Osteoblast (primary cell): ENCODE measurements around the gene CD44. TPM values are rescaled to one million over a fixed set of nuclear protein-coding genes. Genes with fewer than 3 reads are reported as not detected.
A peak's percentile ranks its signal among the peaks of the same experiment; 100 is the strongest.

ENCODE experiments used
- DNase-seq: peaks from one replicate; pipeline ENCODE4 v3.0.0; 2011; ENCODE audit warnings: low spot score, mixed read lengths; ENCODE audit not compliant: insufficient read length; ENCODE audit errors: missing footprints
- H2AFZ ChIP-seq: 2 replicates; pipeline ENCODE4 v1.6.0; 2011; ENCODE audit warnings: mild to moderate bottlenecking, low read length
- H3K27ac ChIP-seq: 2 replicates; pipeline ENCODE4 v1.5.1; 2011; ENCODE audit warnings: mild to moderate bottlenecking, low read depth, low read length, moderate library complexity
- H3K27me3 ChIP-seq: 2 replicates; pipeline ENCODE4 v1.6.0; 2012; ENCODE audit warnings: mild to moderate bottlenecking, control low read depth, inconsistent platforms, low read length, moderate library complexity; ENCODE audit not compliant: insufficient read depth
- H3K36me3 ChIP-seq: 2 replicates; pipeline ENCODE4 v1.5.1; 2011; ENCODE audit warnings: mild to moderate bottlenecking, low read length, control low read depth, moderate library complexity; ENCODE audit not compliant: insufficient read depth
- H3K4me1 ChIP-seq: 2 replicates; pipeline ENCODE4 v1.5.1; 2011; ENCODE audit warnings: mild to moderate bottlenecking, low read length, control low read depth, moderate library complexity; ENCODE audit not compliant: insufficient read depth
- H3K4me2 ChIP-seq: 2 replicates; pipeline ENCODE4 v1.6.0; 2011; ENCODE audit warnings: mild to moderate bottlenecking, low read length; ENCODE audit not compliant: insufficient read depth
- H3K4me3 ChIP-seq: fragments of 200-600 bp; sonication (generic); 3 replicates; pipeline ENCODE4 v1.5.1; 2012; ENCODE audit warnings: mild to moderate bottlenecking, low read length, inconsistent platforms; ENCODE audit not compliant: insufficient read depth
- H3K79me2 ChIP-seq: 2 replicates; pipeline ENCODE4 v1.6.0; 2012; ENCODE audit warnings: mild to moderate bottlenecking, low read length, control low read depth, inconsistent platforms; ENCODE audit not compliant: insufficient read depth
- H3K9me3 ChIP-seq: 2 replicates; pipeline ENCODE4 v1.5.1; 2011; ENCODE audit warnings: low read depth, low read length, control low read depth
- H4K20me1 ChIP-seq: 2 replicates; pipeline ENCODE4 v1.6.0; 2012; ENCODE audit warnings: mild to moderate bottlenecking, low read length, control low read depth; ENCODE audit not compliant: insufficient read depth
- total RNA-seq: library from RNA; depleted of rRNA; stranded (reverse); fragments of >200 nt; gene quantifications from 2 replicates; pipeline ENCODE4 v1.2.3, GENCODE V29; 2012
- TF ChIP-seq, protein P1 (sequence below): IDR thresholded peaks from 2 replicates; pipeline ENCODE4 v1.5.1; 2011; ENCODE audit warnings: mild to moderate bottlenecking, low read depth, low read length, moderate library complexity; ENCODE audit errors: extremely low read depth

Gene CD44
- total RNA-seq, 1 donor, result 238 TPM

DNA sequence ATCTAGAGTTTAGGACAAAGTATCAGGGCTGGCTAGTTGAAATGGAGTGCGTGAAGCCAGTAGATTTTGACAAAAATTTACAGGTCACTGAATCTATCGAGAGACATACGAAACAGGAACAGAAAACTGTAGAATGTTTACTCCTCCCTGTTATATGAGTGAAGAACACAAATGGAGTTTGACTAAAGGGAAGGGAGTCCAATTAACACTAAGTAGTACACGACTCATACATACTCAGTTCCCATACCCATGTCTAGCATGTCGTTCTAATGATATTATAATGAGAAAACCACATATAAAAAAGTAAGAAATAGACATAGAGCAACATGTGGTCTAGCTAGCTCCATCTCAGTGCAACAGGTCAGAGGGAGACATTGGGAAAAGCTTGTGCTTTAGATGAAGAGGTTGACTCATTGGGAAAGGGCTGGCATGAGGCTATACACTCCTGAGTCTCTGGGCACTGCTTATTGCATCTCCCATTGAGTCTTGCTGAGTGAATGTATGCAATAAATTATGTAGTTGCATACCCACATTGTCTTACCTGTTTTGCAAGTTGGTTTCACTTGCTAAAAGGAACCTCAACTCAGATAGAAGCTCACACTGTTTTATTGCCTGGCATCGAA is 43.5 kb downstream of the CD44 start:
- H3K9me3 ChIP-seq, result no peaks in the 10 kb centered on the region
- H2AFZ ChIP-seq, result no peak overlapping the region
- peaks cover 83% of the 10 kb centered on the region for H3K79me2 ChIP-seq
- TF ChIP-seq, protein P1, sequence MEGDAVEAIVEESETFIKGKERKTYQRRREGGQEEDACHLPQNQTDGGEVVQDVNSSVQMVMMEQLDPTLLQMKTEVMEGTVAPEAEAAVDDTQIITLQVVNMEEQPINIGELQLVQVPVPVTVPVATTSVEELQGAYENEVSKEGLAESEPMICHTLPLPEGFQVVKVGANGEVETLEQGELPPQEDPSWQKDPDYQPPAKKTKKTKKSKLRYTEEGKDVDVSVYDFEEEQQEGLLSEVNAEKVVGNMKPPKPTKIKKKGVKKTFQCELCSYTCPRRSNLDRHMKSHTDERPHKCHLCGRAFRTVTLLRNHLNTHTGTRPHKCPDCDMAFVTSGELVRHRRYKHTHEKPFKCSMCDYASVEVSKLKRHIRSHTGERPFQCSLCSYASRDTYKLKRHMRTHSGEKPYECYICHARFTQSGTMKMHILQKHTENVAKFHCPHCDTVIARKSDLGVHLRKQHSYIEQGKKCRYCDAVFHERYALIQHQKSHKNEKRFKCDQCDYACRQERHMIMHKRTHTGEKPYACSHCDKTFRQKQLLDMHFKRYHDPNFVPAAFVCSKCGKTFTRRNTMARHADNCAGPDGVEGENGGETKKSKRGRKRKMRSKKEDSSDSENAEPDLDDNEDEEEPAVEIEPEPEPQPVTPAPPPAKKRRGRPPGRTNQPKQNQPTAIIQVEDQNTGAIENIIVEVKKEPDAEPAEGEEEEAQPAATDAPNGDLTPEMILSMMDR, result no peak
- H4K20me1 ChIP-seq, result peaks cover 10% of the 10 kb centered on the region
- no peak overlapping the region for H3K4me3 ChIP-seq
- DNase-seq, result no peak
- H3K27ac ChIP-seq, result peak overlapping the region; percentile 44
- H3K4me2 ChIP-seq, result no peak overlapping the region
- peaks cover 82% of the 10 kb centered on the region for H3K36me3 ChIP-seq
- H3K4me1 ChIP-seq, result peaks cover 49% of the 10 kb centered on the region
- no peaks in the 10 kb centered on the region for H3K27me3 ChIP-seq

DNA sequence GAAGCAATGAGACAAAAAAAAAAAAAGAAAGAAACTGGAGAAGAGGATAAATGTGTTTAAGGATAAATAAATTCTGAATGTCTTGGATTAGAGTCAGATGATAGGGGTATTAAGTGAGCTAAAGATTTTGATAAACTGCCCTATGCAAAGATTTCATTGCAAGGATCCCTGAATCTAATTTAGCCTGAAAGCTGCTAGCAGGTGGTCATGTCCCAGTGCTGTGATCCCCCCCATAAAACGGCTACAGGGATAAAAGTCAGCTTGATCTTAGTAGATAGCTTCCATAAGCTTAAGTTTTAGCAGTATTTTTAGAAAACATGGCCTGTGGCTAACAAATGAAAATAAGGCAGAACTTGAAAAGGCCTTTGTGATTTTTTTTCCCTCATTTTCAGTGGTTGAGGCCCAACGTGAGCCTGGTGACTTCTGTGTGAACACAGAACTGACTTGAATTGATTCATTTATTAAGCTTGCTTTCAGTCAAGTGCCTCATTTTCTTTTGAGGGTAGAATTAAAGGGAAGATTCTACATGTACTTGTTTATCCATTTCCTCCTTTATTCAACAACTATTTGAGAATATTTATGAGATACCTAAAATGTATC is 44.5 kb downstream of the CD44 start:
- no peaks in the 10 kb centered on the region for H3K27me3 ChIP-seq
- TF ChIP-seq, protein P1, result no peak
- DNase-seq, result no peak
- H4K20me1 ChIP-seq, result peaks cover 10% of the 10 kb centered on the region
- no peak overlapping the region for H3K4me2 ChIP-seq
- no peaks in the 10 kb centered on the region for H3K9me3 ChIP-seq
- H3K79me2 ChIP-seq, result peaks cover 82% of the 10 kb centered on the region
- H3K36me3 ChIP-seq, result peaks cover 82% of the 10 kb centered on the region
- H3K27ac ChIP-seq, result peak overlapping the region; percentile 44
- no peak overlapping the region for H2AFZ ChIP-seq
- H3K4me1 ChIP-seq, result peaks cover 39% of the 10 kb centered on the region
- H3K4me3 ChIP-seq, result no peak overlapping the region

DNA sequence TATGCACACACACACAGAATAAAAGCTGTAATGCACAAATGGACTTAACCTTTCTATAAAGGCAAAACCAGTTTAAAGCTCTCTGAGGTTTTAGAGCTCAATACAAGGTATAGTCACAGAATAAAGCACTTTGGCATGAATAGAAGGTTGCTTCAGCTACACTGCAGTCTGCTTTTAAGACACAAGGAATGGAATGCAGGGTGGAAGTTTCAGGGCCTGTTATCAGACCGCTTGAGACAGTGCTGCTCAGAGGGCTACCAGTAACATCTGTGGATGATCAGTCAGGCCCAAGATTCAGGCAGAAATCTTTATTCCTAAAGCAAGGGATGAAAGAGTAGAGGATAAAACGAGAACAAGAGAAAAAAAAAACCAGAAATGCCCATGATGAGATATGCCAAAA is 46.7 kb downstream of the CD44 start:
- Histone ChIP-seq H3K4me3 (no peak overlapping the region), H3K27ac (peak overlapping the region; percentile 45), H3K4me1 (peaks cover 18% of the 10 kb centered on the region), H2AFZ (no peak overlapping the region), H3K4me2 (no peak overlapping the region), H3K36me3 (peaks cover 86% of the 10 kb centered on the region), H3K79me2 (peaks cover 83% of the 10 kb centered on the region), H4K20me1 (peaks cover 4% of the 10 kb centered on the region), H3K9me3 (no peaks in the 10 kb centered on the region), H3K27me3 (no peaks in the 10 kb centered on the region)
- no peak for DNase-seq
- TF ChIP-seq, protein P1, result no peak

DNA sequence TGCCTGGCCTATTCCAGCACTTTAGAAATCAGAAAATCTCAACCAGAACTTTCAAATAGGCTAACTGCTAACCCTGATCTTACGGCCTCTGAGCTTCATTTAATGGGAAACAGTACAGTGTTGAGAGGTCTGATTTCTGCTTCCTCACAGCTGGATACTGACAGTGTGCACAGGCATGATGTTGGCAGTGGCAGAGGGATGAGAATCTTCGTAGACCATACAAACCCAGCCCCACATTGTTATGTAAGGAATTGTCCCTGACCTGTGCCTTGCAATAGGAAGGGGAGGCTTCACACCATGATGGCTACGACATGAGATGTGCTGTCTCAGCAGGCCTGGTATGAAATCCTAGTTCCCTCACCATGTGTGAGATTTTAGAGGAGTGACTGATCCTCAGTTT is 49.0 kb downstream of the CD44 start:
- Histone ChIP-seq H3K36me3 (peaks cover 90% of the 10 kb centered on the region), H3K4me1 (peaks cover 26% of the 10 kb centered on the region), H3K27ac (no peak overlapping the region)

More for the DNA sequence above, 49.0 kb downstream of the CD44 start:
- Histone ChIP-seq H4K20me1 (peaks cover 4% of the 10 kb centered on the region), H3K27me3 (no peaks in the 10 kb centered on the region), H3K79me2 (peaks cover 88% of the 10 kb centered on the region), H3K9me3 (no peaks in the 10 kb centered on the region), H3K4me3 (no peak overlapping the region), H3K4me2 (no peak overlapping the region), H2AFZ (no peak overlapping the region)
- TF ChIP-seq, protein P1, result no peak
- no peak for DNase-seq
